NCI-H128 (cell line): Measurements from ENCODE around the gene HPCAL1.

Source experiments
- DNase-seq: peaks from one replicate; lab custom pipeline; 2025; ENCODE audit not compliant: unreplicated experiment; lab: John Stamatoyannopoulos, UW

Gene HPCAL1

DNA sequence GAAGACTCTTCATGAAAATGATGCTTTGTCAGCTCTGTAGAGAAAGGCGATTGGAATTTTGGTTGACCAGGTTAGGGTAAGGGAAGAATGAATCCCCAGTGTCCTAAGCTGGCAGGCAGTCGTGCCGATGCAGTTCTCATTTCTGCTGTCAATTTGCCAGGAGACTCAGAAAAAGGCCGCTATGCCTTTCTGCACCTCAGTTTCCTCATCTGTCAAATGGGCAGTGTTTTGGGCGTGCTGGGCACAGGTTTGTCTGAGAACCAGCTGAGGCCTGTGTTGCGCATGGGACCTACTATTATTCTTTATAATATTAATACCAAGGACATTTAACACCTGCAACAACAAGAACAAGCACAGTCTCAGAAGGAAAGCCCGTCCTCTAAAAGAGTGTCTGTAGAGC, 50.3 kb downstream of the HPCAL1 start:
- no peak for DNase-seq

DNA sequence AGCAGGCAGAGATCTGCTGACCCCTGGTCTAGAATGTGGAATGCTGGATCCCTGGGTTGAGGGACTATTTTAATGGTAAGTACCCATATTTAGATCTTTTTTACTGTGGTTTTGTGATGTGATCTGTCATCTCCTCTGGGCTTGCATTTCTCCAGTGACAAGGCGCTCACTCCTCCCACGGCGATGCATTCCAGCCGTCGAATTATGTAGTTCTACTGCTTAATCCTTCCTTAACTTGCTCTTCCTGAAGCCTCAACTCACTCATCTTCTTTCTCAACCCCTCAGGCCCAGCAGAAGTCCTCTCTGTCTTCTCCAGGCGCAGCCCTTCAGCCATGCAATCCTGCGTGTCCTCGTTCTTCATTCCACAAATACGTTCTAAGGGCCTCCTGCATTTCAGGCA, 51.2 kb downstream of the HPCAL1 start:
- DNase-seq, result no peak

DNA sequence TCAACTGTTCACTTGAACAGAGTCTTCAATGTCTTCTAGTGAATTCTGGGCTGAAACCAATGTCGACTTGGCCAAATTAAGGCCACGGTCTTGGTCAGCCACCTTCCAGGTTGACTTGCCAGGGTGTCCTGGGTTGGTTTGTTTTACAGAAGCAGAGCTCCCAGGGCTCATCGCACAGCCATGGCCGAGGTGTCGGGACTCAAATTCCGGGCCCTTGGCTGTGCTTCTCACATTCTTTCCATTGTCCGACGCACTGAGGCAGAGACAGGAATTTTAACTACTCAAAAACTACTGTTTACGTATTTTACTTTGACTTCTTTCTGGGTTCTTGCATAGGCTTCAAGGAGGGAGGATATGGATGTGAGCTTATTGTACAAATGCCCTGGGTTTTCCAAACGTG, 51.7 kb downstream of the HPCAL1 start:
- DNase-seq, result no peak

DNA sequence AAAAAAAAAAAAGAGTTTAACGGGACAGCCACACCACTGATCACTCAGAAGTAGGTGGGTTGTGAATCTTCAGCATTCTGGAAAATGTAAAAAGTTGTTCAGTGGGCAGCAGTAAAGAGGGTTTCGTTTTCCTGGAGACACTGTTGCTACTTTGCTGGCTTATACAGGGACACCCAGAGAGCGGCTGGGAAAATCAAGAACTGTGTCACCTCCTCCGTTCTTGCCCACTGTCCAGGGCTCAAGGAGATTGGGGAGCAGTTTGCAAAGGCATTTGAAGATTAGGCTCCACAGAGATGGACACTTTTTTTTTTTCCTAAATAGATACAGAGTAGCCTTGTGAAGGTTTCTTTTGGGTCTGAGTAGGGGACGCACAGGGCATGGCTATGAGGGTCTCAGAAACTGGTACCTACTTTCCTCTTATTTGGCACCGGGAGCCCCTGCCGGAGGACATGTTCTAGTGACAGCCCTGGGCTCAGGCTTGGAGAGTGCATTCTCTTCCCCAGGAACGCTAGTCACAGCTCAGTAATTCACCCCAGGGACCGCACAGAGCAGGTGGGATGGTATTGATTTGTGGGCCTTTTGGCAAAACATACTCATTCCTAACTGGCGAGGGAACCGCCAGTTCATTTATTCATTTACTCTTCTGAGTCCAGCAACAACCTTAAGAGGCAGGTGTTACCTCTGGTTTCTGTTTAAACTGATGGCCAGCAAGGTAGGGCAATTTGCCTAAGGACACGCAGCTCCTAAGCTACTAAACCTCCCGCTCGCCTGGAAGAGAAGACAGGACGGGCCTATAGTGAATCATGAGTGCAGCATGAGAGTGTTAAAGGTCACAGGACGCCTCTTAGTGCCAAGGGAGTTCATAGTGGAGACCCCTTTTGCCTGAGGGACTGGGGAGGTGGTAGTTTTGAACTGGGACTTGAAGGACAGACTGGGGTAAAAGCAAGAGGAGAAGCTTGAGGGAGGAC, 53.1 kb downstream of the HPCAL1 start:
- DNase-seq, result peak; percentile 51

DNA sequence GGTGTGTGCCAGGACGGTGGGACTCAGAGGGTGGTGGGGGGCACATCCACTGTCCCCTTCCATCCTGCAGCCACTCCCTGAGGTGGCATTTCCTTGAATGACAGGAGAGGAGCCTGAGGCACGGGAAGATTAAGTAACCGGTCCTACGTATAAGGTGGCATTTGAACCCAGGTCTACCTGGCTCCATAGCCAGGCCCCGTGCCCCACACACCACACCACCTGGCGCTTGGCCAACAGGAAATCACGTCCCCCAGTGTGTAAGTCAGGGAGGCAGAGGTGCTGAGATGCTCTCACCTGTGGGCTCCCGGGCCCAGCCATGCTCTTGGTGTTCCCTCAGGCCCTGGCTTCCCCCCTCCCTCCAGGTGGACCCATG, 53.7 kb downstream of the HPCAL1 start:
- DNase-seq, result no peak

DNA sequence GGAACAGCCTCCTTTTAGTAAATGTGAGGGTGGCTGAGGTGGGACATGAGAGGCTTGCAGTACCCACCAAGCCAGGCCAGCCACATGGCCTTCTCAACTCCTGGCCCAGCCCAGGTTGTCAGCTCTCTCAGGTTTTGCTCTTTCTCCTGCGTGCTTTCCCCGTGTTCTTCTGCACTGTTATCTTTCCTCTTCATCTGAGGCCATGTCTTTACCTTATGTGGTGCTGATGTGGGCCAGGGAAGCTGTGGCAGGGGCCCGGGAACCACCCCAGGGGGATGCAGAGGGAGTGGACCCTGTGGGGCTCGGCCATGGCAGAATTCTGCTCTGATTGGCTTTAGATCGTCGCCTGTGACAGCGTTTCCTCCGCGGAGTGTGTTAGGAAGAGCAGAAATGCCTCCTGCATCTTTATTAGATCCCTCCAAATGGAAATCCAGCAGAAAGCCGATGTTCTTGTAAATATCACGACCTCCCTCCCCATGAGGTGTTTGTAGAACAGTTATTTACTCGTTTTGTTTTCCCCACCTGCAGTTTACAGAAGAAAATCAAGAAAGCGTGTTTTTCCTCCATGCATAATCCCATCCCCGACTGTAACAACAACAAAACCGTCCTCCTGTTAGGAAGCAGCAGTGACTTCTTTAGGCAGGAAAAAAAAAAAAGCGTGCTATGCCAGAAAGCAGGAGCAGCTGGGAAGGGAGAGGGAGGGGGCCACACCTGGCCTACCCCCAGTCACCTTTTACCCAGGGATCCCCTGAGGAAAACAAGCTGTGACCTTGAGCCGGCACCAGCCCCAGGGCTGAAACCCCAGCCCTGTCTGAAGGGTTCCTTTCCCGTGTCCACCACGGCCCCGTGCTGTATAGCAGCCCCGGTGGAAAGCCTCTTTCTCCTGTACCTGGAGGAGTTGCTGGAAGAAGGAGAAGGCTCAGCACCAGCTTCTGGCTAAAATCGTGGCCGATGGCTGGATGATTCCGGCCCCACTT, 54.8 kb downstream of the HPCAL1 start:
- no peak for DNase-seq

DNA sequence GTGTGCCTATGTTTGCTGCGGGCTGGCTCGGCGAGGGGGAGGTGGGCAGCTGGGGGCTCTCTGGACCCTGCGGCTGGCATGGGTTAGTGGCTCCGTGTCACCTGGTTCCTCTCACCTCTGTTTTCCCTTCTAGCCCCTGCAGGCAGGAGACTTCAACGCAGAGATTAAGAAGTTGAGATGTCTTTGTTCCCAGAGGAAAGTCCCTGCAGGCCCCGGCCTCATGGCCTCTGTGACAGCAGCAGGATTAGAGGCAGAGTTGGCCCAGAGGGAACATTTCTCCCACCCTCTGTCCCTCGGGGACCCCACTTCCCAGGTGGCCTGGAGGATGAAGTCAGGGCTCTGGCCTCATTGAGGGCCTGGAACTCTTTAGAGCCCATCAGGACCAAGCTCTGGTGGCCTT, 56.5 kb downstream of the HPCAL1 start:
- DNase-seq, result no peak

DNA sequence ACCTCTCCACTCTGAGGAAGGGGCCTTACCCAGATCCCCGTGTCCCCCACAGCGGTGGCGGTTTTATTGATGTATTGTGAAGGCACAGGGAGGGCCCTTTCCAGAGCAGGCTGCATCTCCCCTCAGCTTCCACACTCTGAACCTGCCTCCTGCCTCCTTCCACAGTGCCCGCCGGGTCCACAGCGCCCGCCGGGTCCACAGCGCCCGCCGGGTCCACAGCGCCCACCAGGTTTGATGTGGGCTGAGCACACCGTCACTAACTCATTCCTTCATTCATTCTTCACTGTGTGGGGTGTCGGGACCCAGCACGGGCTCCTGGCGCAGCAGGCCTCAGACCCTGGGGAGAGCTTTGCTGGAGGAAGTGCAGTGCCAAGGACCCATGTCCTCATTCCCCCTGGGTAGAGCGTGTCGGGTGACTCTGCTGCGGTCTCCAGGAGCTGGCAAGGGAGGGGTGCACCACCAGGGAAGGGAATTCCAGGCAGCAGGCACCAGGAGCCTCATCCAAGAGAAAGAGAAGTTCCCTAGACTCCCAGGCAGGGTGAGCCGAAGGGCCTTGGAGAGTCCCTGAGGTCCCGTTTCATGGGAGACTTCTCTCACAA, 57.1 kb downstream of the HPCAL1 start:
- DNase-seq, result no peak

DNA sequence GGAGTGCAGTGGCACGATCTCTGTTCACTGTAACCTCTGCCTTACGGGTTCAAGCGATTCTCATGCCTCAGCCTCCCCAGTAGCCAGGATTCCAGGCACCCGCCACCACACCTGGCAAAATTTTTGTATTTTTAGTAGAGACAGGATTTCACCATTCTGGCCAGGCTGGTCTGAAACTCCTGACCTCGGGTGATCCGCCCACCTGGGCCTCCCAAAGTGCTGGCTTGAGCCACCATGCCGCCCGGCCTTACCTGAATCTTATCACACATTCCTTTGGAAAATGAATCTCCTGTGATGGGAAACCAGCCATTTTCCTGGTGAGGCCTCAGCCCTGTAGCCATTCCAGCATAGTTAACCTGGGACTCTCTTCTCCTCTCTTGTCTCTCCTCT, 57.8 kb downstream of the HPCAL1 start:
- DNase-seq, result no peak

DNA sequence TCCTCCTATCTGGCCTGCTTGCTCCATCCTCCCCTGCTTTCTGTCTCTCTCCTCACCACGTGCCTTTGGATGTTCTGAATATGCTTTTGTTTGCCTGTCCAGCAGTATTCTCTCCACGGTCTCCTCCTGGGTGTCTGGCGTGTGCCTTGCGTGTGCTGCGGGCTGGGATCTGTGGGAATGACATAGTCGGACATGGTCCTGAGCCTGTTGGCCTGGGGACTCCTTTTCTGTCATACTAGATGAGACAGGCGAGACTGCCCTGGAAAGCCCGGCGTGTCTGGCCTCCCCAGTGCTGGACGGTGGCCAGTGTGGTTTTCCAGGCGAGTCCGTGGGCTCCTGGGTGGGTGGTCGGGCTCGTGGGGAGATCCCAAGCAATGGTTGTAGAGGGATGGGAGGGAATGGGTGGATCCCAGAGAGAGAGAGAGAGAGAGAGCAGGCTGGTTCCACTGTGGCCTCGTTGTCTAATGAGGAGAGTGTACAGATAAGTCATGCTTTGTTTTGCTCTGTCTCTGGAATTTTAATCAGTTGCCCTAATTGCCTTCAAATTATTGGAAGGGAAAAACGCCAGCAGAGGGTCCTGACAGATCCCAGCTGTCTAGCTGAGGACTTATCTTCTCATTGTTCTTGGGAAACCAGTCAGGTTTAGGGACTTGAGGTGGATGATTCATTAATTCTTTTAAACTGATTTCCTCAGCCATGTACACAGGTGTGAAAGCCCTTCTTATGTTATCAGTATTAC, 58.3 kb downstream of the HPCAL1 start:
- no peak for DNase-seq

DNA sequence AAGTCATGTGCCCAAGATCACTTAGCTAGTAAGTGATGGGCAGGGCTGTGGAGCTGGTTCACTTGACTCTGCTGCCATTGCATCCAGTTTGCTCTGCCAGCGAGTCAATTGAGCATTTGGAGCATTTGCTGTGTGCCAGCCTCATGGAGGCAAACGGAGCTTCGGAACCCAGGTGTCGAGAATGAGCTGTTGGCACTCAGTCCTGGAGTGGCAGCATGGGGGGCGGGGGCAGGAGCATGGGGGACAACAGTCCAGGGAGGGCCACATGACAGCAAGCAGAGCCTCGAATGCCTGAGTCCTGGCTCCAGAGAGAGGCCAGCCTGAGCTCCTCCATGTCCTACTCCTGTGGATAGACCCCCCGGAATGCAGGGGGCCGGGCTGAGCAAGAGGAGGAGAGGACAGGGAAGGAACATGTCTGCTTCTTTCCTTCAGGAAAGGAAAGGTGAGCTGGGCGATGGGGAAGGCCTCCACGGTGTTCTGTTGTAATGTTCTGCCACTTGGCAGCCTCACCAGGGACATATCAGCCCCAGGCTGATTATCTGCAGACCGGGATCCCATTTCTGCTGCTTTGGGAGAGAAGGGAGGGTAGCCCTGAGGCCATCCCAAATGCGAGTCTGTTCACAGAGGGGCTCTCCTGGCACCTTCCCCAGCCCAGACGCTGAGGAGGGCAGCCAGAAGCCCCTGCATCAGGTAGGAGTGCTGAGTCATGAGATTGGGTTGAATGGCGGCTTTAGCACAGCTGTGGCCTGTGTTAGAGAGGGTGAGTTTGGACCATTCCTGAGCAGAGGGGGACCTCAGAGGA, 59.6 kb downstream of the HPCAL1 start:
- no peak for DNase-seq

DNA sequence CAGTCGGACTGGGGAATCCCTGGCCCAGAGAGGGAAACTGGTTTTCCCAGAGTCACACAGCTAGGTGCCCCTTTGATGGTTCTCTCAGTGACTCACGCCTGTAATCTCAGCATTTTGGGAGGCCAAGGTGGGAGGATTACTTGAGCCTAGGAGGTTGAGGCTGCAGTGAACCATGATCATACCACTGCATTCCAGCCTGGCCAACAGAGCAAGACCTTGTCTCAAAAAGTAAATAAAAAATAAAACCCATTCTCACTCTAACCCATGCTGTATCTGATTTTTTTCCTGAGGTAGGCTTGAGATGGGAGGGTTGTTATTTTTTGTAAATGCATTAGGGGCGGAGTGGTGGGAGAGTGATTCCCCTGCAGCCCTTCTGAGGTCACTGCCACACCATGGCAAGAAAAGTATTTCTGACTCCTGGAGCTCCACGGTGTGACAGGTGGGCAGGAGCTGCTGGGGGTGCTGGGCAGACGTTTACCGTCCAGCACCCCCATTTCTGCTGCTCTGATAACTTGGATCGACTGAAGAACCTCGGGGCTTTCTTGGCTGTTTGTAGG, 60.3 kb downstream of the HPCAL1 start:
- no peak for DNase-seq

DNA sequence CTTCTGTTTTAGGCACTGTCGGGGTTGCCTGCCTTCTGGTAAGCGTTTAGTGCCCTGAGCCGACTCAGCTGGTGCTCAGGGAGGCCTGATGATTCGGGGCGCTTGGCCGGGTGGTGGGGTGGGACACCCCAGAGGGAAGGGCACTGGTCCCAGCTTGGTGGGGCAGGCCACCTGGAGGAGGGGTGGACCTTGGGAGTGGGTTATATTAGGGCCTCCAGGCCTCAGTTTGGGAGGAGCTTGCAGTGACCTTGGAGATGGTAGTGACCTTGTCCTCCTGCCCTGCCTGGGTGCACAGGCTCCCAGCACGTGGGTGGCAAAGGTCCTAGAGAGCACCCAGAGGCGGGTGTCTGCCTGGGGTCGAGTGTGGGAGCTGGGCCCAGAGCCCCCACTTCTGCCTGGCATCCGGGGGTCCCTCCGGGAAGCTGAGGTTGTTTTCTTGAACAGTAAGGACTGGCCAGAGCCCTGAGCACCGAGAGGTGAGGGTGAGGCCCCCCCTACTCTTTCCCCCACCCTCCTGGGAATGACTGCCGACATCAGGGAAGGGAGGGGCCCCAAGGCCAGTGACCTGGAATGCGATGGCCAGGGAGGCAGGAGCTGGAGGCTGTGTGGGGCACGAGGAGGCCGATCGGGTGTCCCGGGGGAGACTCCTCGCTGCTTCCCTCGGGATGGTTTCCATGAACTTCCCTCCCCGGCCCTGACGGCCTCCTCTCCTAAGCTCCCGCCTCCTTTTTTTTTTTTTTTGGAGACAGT, 61.3 kb downstream of the HPCAL1 start:
- DNase-seq, result no peak

DNA sequence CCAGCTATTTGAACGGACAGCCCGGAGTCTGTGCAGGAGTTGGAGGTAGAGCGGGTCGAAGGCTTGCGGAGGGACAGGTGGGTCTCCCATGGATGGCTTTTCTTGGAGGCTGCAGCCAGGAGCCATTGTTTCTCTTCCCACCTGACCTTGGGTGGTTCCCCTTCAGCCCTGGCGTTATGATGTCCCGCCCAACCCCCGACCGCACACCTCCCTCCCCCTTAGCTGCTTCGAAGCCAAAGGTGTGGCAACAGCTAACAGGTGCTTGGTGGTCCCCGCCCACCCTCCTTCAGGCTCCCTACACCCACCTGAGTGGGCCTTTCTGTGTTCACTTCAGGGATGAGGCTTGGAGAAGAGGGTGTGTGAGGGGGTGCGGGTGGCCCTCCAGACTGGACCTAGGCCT, 62.7 kb downstream of the HPCAL1 start:
- no peak for DNase-seq

DNA sequence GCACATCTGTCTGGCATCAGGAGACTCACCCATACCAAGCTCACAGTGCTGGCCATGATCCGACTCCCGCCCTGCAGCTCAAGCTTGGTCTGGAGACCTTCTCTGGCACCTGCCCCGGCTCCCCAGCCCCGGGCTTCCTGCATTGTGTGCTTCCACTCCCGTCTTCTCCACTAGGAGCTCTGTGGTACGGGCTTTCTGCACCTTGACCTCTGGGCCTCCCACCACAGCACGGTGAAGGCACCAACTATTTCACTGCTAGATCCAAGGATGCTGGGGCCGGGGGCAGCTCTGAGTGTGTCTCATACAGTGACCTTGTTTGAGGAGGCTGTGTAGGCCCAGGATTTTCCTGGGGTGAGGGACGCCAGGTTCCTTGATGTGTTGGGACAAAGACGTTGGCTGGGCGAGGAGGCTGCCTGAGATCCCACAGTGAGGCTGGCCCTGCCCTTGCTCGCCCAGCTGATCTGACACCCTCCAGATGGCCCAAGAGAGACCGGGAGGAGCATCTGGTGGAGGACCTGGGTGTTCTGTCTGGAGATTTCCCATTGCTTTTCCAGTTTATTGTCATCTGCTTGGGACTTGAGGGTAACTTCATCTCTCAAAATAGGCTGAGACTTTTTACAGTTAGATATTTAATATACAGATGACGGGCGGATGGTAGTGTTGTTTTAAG, 64.0 kb downstream of the HPCAL1 start:
- no peak for DNase-seq

DNA sequence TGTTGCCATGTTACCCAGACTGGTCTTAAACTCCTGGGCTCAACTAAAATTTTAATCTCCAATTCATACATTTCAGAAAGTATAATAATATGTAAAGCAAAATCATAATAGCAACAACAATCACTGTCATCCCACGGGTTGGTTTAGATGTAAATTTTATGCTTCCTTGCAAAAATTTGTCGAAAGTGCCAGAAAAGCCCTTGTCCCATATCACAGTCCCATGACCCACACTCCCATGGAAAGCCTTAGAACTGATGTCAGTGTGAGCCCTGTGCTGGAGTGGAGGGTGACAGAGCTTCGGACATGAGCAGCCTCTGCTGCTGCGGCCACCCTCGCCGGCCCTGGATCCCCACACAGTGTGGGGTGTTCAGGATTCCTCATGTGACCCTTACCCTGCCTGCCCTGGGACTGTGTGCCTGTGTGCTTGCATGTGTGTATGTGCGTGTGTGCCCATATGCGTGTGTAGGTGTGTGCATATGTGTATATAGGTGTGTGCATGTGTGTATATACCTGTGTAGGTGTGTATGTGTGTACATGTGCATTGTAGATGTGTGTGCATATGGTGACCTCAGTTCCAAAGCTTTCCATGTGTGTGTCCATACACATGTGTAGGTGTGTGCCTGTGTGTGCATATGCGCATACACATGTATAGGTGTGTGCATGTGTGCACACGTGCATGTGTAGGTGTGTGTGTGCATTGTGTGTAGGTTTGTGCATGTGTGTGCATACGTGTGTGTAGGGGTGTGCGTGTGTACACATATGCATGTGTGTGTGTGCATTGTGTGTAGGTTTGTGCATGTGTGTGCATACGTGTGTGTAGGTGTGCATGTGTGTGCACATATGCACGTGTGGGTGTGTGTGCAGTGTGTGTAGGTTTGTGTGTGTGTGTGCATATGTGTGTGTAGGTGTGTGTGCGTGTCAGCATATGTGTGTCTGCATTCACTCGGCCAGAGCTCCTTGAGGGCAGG, 65.1 kb downstream of the HPCAL1 start:
- no peak for DNase-seq

DNA sequence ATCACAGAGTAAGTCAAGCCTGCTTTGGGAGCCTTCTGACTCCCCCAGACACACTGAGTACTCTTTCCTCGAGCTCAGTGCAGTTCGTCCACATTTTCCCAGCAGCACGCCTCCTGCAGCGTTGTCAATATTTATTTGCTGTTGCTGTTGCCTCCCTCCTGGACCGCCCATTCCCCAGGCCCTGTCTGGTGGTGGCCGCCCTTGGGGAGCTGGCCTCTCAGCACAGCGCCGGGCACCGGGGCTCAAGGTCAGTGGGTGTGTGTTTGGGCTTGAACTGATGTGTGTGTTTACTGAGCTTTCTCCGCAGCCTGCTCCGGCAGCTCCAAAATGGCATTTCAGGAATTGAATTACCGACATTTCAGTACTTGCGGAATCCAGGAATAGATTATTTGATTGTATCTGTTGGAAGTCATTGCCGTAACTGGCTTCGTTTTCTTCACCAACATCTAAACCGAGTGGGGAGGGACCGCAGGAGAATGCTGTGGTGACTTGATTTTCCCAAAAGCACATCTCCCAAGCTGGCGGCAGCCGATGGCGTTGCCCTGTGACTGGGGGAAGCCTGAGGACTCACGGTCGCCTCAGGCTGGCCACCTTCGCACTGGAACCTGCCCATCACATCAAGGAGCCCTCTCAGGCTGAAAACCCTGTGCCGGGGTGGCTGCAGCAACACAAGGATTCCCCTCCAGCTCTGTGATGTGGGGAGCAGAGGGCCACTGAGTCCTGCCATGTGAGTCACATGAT, 66.0 kb downstream of the HPCAL1 start:
- DNase-seq, result no peak
